ENCODE data around the gene DYNLT4. TPM values are rescaled to one million over a fixed set of nuclear protein-coding genes. Genes with fewer than 3 reads are reported as not detected.
A peak's percentile ranks its signal among the peaks of the same experiment; 100 is the strongest.

Gene DYNLT4
- total RNA-seq, 3 donors from 2014 or later (not counting 1 experiment from before 2014, with no cell fraction given) = 0.96 to 1.2 TPM; not detected in 1

- peak overlapping the region; percentile 71 for H3K4me3 Mint-ChIP-seq
- H3K9me3 Mint-ChIP-seq = no peaks in the 10 kb centered on the region
- no peaks in the 10 kb centered on the region for H3K27me3 Mint-ChIP-seq (ENCODE audit: low read depth in 2 of 2)
- no peak for TF ChIP-seq CTCF (IDR thresholded peaks at IDR 0.05)
- WGBS (ENCODE audit: insufficient coverage) = 59% methylated on average over 8 of the region's 8 CpGs
- peaks cover 21 to 28% of the 10 kb centered on the region in 2 donors for H3K4me1 Mint-ChIP-seq
- H3K27ac Mint-ChIP-seq = peak overlapping the region; percentile 67 to 80
- peaks cover 31% of the 10 kb centered on the region for H3K4me1 ChIP-seq (ENCODE audit: control insufficient read depth, insufficient read depth, low read length)
- ATAC-seq (no peak), DNase-seq (peak in 1 of 2 donors; percentile 12)
- peak overlapping the region; percentile 68 for H3K27ac ChIP-seq (ENCODE audit: low read length)
- H3K9me3 ChIP-seq (ENCODE audit: control insufficient read depth, insufficient read depth, low read length) = no peaks in the 10 kb centered on the region
- H3K36me3 Mint-ChIP-seq = no peaks in the 10 kb centered on the region
- intact Hi-C loops (cut with micrococcal nuclease) = no loop called here
- H3K4me3 ChIP-seq (ENCODE audit: low read length) = peak overlapping the region; percentile 39
- peaks cover 11% of the 10 kb centered on the region for H3K36me3 ChIP-seq (ENCODE audit: control insufficient read depth, insufficient read depth, low read length)
- H3K27me3 ChIP-seq (ENCODE audit: control insufficient read depth, insufficient read depth, low read length) = no peaks in the 10 kb centered on the region
Observed at GRCh38 chr1:44783697-44784093, 23.5 kb downstream of the DYNLT4 start.

GRCh38 chr1:44780583-44781121 is 26.5 kb downstream of the DYNLT4 start:
- no peak for TF ChIP-seq CTCF (IDR thresholded peaks at IDR 0.05)
- Mint-ChIP-seq H3K9me3 (no peaks in the 10 kb centered on the region), H3K27ac (peak overlapping the region in 1 of 2 donors; percentile 31), H3K4me1 (peaks cover 39 to 50% of the 10 kb centered on the region in 2 donors), H3K27me3 (ENCODE audit: low read depth in 2 of 2) (no peaks in the 10 kb centered on the region), H3K36me3 (no peaks in the 10 kb centered on the region), H3K4me3 (no peak overlapping the region)
- 94% methylated on average over 14 of the region's 14 CpGs for WGBS (ENCODE audit: insufficient coverage)
- Histone ChIP-seq H3K27me3 (ENCODE audit: control insufficient read depth, insufficient read depth, low read length) (no peaks in the 10 kb centered on the region), H3K36me3 (ENCODE audit: control insufficient read depth, insufficient read depth, low read length) (peaks cover 32% of the 10 kb centered on the region), H3K4me1 (ENCODE audit: control insufficient read depth, insufficient read depth, low read length) (peaks cover 40% of the 10 kb centered on the region), H3K4me3 (ENCODE audit: low read length) (no peak overlapping the region), H3K27ac (ENCODE audit: low read length) (no peak overlapping the region), H3K9me3 (ENCODE audit: control insufficient read depth, insufficient read depth, low read length) (no peaks in the 10 kb centered on the region)
- intact Hi-C loops (cut with micrococcal nuclease) = no loop called here
- ATAC-seq (no peak), DNase-seq (no peak)

- H3K4me3 ChIP-seq (ENCODE audit: low read length) = no peak overlapping the region
- H3K4me3 Mint-ChIP-seq = no peak overlapping the region
- H3K27me3 ChIP-seq (ENCODE audit: control insufficient read depth, insufficient read depth, low read length) = no peaks in the 10 kb centered on the region
- WGBS (ENCODE audit: insufficient coverage) = 93% methylated on average over 6 of the region's 6 CpGs
- no peaks in the 10 kb centered on the region for H3K36me3 Mint-ChIP-seq
- H3K9me3 ChIP-seq (ENCODE audit: control insufficient read depth, insufficient read depth, low read length) = no peaks in the 10 kb centered on the region
- no peaks in the 10 kb centered on the region for H3K9me3 Mint-ChIP-seq
- DNase-seq = no peak
- peak overlapping the region in 1 of 2 donors; percentile 92 for H3K27ac Mint-ChIP-seq
- intact Hi-C loops (cut with micrococcal nuclease) = loop anchor here (5.0 kb wide), 2 partner anchors 233 to 908 kb away; partner anchors contain the start of genes GPBP1L1, HECTD3, TMEM69 and UROD
- H3K27me3 Mint-ChIP-seq (ENCODE audit: low read depth in 2 of 2) = no peaks in the 10 kb centered on the region
- peaks cover 32% of the 10 kb centered on the region for H3K36me3 ChIP-seq (ENCODE audit: control insufficient read depth, insufficient read depth, low read length)
- no peak for ATAC-seq
- no peak overlapping the region for H3K27ac ChIP-seq (ENCODE audit: low read length)
- TF ChIP-seq CTCF (IDR thresholded peaks at IDR 0.05) = no peak
- H3K4me1 ChIP-seq (ENCODE audit: control insufficient read depth, insufficient read depth, low read length) = peaks cover 31% of the 10 kb centered on the region
- H3K4me1 Mint-ChIP-seq = peaks cover 37 to 44% of the 10 kb centered on the region in 2 donors
Observed at GRCh38 chr1:44778705-44779576, 28.2 kb downstream of the DYNLT4 start.

Data from natural killer cell (primary cell).